GM19035 (cell line): ENCODE data around the gene ZCCHC3.
"Not testable (repeated sequence)": the region's sequence is repeated elsewhere in the genome, so short reads cannot be mapped to it uniquely, and the experiment has no call there.

Experiments used
- ATAC-seq: cut with Tn5 transposase; IDR thresholded peaks from one replicate; pipeline ENCODE4 v1.9.1; 2021; ENCODE audit not compliant: unreplicated experiment

Gene ZCCHC3

DNA sequence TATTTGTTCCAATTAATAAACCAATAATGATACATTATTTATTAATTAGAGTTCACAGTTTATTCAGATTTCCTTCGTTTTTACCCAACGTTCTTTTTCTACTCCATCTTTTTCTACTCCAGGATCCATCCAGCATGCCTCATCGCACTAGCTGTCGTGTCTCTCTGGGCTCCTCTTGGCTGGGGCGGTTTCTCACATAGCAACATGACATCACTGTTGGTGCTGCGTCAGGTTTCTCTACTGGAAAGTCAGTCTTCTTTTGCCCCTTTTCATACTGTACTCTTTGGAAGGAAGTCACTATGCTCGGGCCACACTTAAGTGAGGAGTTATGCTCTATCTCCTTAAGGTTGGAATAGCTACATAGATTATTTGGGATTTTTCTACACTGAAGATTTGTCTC lies 14.2 kb downstream of the ZCCHC3 start:
- ATAC-seq, result no peak

DNA sequence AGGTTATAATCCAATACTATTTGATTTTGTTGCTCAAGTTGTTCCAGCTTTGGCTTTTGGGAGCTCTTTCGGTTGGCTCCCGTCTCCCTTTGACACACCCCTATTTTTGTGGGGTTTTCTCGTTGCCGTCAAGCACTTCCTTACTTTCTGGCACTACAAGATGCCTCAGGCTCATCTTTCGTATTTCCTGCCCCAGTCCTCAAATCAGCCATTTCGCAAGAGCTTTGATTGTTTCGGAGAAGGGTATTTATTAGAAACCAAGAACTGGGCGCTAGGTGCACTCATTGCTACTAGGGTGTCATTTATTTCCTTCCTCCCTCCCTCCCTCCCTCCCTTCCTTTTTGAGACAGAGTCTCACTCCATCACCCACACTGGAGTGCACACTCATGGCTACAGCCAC lies 14.7 kb downstream of the ZCCHC3 start:
- ATAC-seq, result no peak

DNA sequence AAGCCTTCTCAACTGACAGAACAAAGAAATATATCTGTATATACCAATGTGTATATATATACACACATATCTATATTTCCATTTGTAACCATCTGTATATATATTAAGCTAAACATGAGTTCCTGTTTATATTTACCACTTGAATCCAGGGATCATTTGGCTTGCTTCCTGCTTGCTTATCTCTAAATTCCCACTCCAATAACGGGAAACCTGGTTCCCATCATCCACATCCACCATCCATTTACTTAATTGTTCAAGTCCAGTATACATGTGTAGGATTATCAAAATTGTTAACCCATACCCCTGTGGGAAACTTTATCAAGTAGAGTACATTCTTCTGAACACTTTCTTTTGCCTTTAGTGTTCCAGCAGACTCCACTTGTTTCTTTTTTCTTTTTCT lies 15.5 kb downstream of the ZCCHC3 start:
- no peak for ATAC-seq

DNA sequence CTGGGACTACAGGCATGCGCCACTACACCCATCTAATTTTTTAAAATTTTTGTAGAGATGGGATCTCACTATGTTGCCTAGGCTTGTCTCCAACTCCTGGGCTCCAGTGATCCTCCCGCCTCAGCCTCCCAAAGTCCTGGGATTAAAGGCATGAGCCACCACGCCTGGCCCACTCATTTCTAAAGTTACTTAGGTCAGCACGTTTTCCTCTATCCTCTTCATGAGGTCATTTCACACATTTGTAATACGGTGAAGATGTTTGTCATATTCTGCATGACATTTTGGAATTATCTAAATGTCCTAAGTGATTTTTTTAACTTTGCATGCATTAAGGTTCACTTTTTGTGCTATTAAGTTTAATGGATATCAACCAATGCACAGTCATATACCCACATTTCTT lies 16.0 kb downstream of the ZCCHC3 start:
- no peak for ATAC-seq

DNA sequence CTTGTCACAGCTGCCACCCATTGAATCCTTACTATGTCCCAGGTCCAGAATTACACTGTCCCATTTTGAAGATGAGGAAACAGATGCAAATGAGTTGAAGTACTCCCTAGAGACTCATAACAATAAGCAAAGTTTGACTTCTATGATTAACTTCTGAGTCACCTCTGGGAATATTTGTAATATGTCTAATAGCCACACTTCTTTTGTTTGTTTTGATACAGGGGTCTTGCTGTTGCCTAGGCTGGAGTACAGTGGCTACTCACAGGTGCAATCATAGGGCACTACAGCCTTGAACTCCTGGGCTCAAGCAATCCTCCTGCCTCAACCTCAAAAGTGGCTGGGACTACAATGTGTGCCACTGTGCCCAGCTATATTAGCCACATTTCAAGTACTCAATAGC lies 16.6 kb downstream of the ZCCHC3 start:
- no peak for ATAC-seq

DNA sequence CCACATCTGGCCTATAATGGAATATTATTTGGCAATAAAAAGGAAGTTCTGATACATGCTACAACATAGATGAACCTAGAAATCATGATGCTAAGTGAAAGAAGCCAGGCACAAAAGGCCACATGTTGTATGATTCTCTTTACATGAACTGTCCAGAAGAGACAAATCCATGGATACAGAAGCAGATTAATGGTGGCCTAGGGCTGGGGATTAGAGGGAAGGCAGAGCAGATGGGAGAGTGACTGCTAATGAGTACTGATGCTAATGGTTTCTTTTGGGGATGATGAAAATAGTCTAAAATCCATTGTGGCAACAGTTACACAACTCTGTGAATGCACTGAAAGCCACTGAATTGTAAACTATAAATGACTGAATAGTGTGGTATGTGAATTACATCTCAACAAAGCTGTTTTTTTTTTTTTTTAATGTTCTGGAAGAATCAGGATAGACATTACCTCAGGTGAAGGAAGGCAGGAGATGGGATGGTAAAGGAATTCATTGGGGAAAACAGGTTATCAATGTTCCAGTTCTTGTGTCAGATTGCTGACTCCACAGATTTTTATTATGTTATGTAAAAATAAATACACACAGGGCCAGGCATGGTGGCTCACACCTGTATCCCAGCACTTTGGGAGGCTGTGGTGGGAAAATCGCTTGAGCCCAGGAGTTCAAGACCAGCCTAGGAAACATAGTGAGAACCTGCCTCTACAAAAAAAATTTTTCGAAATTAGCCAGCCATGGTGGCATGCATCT lies 19.1 kb downstream of the ZCCHC3 start:
- ATAC-seq, result no peak

DNA sequence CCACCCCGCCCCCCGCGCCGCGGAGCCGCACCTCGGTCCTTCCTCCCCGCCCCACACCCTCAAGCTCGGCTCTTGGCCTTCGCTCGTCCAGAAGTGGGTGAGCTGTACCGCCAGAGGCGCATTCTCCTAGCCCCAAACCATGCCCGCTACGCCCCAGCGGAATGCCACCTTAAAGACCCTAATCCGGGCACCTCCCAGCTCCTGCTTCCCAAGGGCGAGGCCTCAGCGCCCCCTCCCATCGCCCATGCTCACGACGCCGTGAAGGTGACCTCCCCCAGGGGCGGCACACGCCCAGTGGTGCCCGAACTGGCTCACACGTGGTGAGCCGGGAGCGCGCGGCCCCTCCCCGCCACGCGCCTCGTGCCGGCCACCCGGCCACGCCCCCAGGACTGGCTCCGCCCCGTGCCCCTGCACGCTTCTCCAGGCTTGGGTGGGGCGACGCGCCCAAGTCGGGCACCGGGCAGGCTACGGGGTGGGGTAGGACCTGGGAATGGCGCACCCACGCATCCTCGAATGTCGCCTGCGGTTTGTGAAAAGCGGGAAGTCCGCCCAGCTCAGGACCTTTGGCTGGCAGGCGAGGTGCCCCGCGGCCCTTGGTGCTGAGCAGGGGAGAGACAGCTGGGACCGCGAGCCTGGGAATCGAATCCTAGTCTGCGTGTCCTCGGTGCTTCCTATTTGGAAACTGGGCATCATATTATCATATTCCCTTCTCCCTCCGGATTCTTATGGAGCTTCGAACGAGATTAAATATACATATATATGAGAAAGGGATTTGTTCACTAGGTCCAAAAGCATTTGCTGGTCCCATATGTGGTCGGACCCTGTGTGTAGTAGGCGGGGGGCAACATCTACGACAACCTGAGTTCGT lies 27.0 kb downstream of the ZCCHC3 start:
- ATAC-seq, result peak; percentile 51

DNA sequence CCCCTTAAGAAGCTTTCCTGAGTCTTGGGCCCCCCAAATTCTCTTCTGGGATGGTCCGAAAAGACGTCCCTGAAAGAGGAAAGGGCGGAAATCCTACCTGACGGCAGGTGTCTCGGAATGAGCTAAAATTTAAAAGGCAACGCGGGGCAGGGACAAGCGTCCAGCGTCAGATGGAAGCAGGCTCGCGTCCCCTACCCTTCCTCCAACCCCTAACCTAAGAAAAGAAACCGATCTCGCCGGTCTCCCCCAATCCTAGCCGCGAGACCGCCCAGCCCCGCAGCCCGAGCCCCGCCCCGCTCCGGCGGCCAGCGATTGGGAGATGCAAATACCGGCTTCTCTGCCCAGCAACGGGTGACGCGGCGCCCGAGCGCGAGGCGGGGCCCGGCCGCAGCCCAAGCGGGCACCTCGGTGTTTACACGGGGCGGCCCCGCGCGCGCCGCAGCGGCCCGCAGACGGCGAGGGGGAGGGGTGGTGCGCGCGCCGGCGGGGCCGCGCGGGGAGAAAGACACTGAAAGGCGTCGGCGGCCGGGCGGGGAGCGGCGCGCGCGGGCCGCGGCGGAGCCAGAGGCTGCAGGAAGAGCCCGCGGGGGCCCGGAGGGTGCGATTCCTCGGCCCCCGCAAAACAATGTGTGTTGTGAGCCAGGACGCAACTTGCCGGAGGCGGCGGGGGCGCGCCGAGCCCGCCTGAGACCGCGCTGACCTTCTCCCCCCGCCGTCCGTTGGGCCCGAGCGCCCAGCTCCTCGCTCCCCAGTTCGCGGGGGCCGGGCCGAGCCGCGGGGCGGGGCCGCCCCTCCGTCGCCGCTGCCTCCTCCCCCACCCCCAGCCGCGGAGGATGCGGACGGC lies 27.9 kb downstream of the ZCCHC3 start, which contains the start of gene SOX12:
Gene SOX12, plus strand, starts transcription at position 508 of the 844 bp plus-strand sequence. CDS start 373 bp downstream, outside the sequence.
- ATAC-seq, result peak; percentile 69

DNA sequence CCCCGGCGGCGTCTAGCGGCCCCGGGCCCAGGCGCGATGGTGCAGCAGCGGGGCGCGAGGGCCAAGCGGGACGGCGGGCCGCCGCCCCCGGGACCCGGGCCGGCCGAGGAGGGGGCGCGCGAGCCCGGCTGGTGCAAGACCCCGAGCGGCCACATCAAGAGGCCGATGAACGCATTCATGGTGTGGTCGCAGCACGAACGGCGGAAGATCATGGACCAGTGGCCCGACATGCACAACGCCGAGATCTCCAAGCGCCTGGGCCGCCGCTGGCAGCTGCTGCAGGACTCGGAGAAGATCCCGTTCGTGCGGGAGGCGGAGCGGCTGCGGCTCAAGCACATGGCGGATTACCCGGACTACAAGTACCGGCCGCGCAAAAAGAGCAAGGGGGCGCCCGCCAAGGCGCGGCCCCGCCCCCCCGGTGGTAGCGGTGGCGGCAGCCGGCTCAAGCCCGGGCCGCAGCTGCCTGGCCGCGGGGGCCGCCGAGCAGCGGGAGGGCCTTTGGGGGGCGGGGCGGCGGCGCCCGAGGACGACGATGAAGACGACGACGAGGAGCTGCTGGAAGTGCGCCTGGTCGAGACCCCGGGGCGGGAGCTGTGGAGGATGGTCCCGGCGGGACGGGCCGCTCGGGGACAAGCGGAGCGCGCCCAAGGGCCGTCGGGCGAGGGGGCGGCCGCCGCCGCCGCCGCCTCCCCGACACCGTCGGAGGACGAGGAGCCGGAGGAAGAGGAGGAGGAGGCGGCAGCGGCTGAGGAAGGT lies 28.7 kb downstream of the ZCCHC3 start:
- ATAC-seq, result peak; percentile 15

DNA sequence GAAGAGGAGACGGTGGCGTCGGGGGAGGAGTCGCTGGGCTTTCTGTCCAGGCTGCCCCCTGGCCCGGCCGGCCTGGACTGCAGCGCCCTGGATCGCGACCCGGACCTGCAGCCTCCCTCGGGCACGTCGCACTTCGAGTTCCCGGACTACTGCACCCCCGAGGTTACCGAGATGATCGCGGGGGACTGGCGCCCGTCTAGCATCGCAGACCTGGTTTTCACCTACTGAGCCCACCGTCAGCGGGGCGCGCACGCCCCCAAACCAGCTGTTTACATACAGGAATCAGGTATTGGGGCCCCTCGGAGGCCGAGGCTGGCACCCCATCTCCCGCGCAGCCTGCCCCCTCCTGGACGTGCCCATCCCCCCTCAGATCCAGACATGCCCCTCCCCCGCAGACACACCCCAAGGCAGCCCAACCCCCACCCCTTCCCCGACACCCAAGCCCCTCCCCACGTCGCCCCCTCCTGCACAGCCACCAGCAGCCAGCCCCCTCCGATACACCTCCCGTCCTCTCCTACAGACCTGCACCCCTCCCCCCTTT lies 29.3 kb downstream of the ZCCHC3 start:
- no peak for ATAC-seq

DNA sequence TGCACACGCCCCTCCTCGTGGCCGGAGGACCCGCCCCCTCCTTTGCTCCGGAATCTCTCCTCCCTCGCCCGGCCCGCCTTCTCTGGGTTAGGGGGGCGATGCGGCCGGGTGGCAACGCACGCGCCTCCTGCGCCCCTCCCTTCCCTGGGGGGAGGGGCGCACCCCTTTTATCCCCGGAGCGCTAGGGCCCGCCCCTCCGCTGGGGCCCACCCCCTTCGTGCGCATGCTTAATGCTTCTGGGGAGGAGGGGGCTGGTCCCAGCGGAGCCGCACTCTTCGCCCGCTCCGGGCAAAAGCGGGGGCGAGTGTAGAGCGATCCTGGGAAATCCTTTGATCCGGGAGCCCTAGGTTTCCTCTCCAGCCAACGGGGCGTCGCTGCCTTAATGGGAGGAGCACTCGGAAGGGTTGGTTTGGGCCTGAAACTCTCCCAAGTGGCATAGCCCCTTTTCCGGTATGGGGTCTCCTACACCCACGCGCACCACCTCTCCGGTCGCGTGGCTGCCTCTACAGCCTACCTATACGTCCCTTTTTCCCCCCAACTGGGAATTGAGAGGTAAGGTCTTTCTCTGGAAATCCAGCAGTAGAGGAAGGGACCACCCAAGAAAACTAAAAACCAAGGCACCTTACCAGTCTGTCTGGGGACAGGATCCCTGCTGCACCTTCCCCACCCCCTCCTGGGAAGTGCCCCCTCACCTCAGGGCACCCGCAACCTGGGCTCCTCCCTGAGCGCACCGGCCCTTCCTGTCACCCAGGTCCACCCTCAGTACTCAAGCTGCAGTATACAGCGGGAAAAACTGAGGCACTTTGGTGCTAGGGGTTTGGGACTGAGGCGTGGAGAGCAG lies 30.0 kb downstream of the ZCCHC3 start:
- ATAC-seq, result no peak

DNA sequence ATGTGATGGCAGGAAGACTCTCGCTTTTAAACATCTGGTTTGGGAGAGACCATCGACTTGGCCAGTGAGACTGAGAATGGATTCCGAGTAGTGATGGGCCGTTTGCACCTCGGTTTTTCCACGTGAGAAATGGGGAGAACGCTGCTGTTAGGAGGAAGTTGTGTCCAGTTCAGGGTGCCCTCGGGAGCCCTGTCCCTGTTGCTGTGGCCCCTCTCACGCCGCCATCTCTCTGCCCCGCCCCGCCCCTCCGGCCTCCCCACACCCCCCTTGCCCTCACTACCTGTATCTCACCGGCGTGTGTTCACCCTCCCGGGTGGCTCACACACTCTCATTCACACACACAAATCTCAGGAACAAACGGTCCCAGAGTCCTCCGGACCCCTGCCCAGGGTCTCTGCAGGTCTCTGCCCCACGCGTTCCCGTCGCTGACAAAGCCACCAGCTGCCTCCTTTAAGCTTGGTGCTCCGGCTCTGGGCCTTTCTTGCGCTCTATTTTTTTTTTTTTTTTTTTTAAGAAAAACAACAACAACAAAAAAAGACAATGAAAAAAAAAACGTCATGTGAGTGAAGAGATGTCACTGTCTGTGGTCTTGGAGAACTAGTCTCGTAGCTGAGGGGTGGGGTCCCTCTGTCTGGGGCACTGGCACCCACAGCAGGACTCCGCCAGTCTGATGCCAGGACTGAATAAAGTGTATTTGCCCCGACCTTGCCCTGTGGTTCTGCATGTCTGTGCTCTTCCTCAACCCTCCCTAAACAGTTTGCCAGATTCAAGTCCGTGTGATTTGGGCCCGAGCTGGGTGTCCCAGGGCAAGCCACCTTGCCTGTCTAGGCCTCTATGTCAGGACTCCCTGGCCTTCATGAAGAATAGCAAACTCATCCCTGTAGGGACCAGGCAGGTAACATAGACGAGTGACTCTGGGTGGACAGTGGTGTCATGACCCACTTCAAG lies 30.9 kb downstream of the ZCCHC3 start:
- ATAC-seq, result no peak

DNA sequence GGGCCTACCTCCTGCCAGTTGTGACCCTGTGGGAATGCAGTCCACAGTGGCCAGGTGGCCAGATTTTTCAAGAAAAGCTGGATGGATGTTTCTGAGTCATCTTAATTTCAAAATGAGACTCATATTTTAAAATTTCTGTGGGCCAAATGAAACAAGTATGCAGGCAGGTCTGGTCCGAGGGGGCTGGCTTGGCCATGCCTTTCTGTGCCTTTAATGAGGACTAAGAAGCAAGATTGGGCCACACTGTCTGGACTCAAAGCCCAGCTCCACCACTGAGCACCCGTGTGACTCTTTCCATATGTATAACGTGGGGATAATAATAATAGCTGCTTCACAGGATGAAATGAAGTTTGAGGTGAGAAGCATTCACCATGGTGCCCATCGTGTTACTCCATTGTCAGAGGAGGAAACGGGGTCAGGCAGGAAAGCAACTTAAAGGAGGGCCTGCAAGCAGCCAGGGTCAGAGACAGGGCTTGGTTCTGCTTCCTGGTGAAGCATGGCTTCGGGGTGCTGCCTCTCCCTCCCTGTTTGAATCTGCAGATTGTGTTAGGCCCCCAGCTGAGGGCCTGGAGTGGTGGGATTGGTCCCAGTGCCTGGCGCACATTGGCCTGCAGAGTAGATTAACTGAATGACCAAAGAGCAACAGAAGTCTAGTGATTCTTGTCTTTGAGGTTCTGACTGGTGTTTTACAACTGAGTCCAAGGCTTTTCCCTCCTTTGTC lies 31.8 kb downstream of the ZCCHC3 start:
- no peak for ATAC-seq

DNA sequence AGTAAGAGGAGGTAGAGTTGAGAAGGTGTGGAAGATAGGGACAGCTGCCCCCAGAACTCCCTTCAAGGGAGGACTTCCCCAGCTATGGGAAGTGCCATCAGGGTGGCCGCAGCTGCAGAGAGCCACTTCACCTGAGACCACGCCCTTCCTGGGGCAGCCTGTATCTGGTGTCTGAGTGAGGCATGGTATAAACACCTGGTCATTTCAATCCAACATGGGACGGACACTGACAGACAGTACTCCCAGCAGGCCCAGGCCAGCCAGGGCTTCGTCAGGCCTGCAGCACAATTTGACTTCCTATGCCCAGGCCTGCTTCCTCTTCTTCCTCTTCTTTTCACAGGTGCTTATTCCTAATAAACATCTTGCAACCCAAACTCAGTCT lies 32.5 kb downstream of the ZCCHC3 start:
- ATAC-seq, result no peak

DNA sequence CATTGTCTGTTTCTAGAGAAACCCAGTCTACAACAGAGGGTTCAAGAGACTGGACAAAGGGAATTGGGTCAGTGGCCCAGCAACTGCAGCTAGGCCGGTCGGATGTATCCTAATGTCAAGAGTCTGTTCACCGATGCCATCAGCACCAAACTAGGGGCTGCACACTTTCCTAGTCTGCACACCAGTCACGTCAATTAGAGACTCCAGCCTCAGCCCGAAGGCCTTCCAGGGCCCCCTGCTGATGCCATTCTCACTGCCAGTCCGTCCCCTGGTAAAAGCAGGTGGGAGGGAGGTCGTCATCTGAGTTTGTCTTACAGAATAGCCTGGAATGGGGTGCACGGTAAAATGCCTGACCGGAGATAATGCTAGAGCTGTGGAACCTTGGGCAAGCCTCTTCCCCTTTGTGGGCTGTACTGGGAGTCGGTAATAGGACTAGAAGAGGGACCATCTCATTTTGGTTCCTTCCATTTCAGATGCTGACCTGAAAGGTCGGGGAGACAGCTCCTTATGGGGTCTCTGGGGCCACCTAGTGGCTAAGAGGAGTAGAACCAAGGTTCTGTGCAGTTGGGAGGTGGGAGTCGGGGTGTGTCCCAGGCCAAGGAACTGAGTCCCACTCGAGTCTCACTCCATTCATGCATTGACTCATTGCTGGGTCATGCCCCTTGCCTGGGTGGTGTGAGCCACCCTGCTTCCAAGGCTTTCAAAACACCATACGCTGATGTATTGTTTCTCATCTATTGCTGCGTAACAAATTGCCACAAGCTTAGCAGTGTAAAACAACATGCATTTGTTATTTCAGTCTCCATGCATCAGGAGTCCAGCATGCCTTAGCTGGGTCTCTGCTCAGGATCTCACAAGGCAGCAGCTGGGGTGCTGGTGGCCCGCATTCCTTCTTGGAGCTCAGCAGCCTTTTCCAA lies 33.1 kb downstream of the ZCCHC3 start:
- ATAC-seq, result no peak

DNA sequence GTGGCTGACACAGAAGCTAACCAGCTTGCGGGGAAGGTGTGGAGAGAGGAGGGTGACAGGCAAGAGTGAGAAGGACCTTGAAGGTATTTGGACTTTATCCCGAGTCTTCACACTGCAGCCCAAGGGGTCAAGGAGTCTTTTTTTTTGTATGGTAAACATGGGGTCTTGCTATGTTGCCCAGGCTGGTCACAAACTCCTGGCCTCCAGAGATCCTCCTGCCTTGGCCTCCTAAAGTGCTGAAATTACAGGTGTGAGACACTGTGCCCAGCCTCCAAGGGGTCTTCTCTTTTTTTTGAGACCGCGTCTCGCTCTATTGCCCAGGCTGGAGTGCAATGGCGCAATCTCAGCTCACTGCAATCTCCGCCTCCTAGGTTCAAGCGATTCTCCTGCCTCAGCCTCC lies 37.2 kb downstream of the ZCCHC3 start:
- ATAC-seq, result no peak

DNA sequence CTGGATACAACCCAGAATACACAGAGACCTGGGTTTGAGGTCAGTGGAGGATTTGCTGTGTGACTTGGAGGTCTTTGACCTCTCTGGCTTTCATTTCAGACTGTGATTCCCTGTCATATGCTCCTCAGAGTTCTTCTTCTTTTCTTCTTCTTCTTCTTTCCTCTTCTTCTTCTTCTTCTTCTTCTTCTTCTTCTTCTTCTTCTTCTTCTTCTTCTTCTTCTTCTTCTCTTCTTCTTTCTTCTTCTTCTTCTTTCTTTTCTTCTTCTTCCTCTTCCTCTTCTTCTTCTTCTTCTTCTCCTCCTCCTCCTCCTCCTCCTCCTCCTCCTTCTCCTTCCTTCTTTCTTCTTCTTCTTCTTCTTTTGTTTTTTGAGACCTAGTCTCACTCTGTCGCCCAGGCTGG lies 38.7 kb downstream of the ZCCHC3 start:
- ATAC-seq, result not testable (repeated sequence)
